Esophagus squamous epithelium (tissue), 4 donors: ENCODE results near the gene ZMAT2.

ENCODE experiments used
- CTCF ChIP-seq, 6 experiments: fragments of 450-650 bp in 4 of 6; fragments of 200-600 bp in 2 of 6; sonication (generic) in 2 of 6; IDR thresholded peaks; one replicate each; pipeline ENCODE4 v1.5.1; 2016 to 2019; ENCODE audit warnings: antibody characterized with exemption in 6 of 6, mild to moderate bottlenecking in 4 of 6, moderate library complexity in 4 of 6
- POLR2A ChIP-seq, 4 donors: fragments of 450-650 bp; IDR thresholded peaks; one replicate each; pipeline ENCODE4 v1.6.1; 2017; ENCODE audit warnings: antibody characterized with exemption in 4 of 4, mild to moderate bottlenecking in 4 of 4, moderate library complexity in 3 of 4

DNA sequence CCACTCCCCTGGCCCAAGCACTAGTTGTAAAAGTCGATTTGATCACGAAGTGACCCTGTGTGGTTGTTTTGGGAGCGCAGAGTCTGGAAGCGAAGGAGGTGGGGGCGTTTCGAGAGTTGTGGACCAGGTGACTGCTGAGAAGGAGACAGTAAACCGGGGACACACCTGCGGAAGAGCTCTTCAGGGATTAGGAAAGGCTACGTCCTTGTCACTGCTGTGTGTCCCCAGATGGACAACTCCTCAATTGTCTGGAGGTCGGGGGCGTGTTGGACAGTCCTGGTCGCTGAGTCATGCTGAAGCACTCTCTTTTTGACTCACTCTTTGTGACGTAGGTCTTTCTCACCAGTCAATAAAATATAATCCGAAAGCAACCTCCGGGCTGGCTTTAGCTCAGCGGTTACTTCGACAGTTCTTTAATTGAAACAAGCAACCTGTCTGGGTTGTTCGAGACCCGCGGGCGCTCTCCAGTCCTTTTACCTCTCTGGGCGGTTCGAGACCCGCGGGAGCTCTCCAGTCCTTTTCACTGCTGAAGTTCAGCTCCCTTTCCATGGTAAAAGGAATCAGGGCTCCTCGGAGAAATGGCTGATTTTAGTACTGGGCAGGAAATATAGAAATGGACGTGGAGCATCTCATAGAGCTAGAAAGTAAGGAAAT, 10.8 kb downstream of the ZMAT2 start:
- TF ChIP-seq CTCF (IDR thresholded peaks at IDR 0.05) (peak in 1 of 6 experiments; percentile 4), POLR2A (IDR thresholded peaks at IDR 0.05) (peak in 3 of 4 donors; percentile 22 to 51 (median 37))
